GM23338 (cell line): ENCODE data around the gene EHD4. TPM values are rescaled to one million over a fixed set of nuclear protein-coding genes. Genes with fewer than 3 reads are reported as not detected.

Experiments
- ATAC-seq: fragments of 200-7000 bp; cut with Tn5 transposase; 3 replicates; pipeline ENCODE4 v1.9.1; 2020
- DNase-seq: peaks from one replicate; pipeline ENCODE4 v3.0.0-alpha.2; 2015; ENCODE audit warnings: low spot score
- H2AFZ ChIP-seq: fragments of 200-600 bp; sonication (generic); 2 replicates; pipeline ENCODE4 v1.8.0; 2016; ENCODE audit warnings: antibody characterized with exemption, mild to moderate bottlenecking, moderate library complexity
- H3F3A ChIP-seq: fragments of 200-600 bp; sonication (generic); replicated peaks from 2 replicates; pipeline ENCODE4 v1.8.0; 2017; ENCODE audit warnings: antibody characterized with exemption, mixed run types, low read depth
- H3K27ac ChIP-seq: fragments of 200-600 bp; sonication (generic); 2 replicates; pipeline ENCODE4 v1.6.1; 2016; ENCODE audit warnings: low read depth
- H3K27me3 ChIP-seq: fragments of 200-600 bp; sonication (generic); 2 replicates; pipeline ENCODE4 v1.8.0; 2016; ENCODE audit warnings: mild to moderate bottlenecking, mixed run types, moderate library complexity; ENCODE audit not compliant: insufficient read depth
- H3K36me3 ChIP-seq: fragments of 200-600 bp; sonication (generic); 2 replicates; pipeline ENCODE4 v1.8.0; 2016; ENCODE audit warnings: mild to moderate bottlenecking; ENCODE audit not compliant: insufficient read depth
- H3K4me1 ChIP-seq: fragments of 200-600 bp; sonication (generic); 2 replicates; pipeline ENCODE4 v1.8.0; 2016; ENCODE audit warnings: mild to moderate bottlenecking, moderate library complexity; ENCODE audit not compliant: insufficient read depth
- H3K4me2 ChIP-seq: fragments of 200-600 bp; sonication (generic); 2 replicates; pipeline ENCODE4 v1.7.1; 2017; ENCODE audit warnings: mixed run types
- H3K4me3 ChIP-seq: fragments of 200-600 bp; sonication (generic); 2 replicates; pipeline ENCODE4 v1.6.1; 2016; ENCODE audit warnings: mixed run types
- H3K79me2 ChIP-seq: fragments of 200-600 bp; sonication (generic); replicated peaks from 2 replicates; pipeline ENCODE4 v1.8.0; 2017; ENCODE audit warnings: mild to moderate bottlenecking; ENCODE audit not compliant: insufficient read depth
- H3K9me2 ChIP-seq: fragments of 200-600 bp; sonication (generic); 2 replicates; pipeline ENCODE4 v1.8.0; 2017; ENCODE audit not compliant: insufficient read depth
- H4K20me1 ChIP-seq: fragments of 200-600 bp; sonication (generic); replicated peaks from 2 replicates; pipeline ENCODE4 v1.8.0; 2017; ENCODE audit warnings: mild to moderate bottlenecking; ENCODE audit not compliant: insufficient read depth
- H3K27ac Mint-ChIP-seq: 2 replicates; pipeline ENCODE4 v1.8.0; 2020; ENCODE audit warnings: inconsistent platforms, mild to moderate bottlenecking, moderate library complexity, mixed read lengths
- H3K27me3 Mint-ChIP-seq: 3 replicates; pipeline ENCODE4 v1.8.0; 2022; ENCODE audit warnings: low read depth, mild to moderate bottlenecking, moderate library complexity, mixed read lengths, inconsistent platforms; ENCODE audit not compliant: insufficient read depth, poor library complexity
- H3K36me3 Mint-ChIP-seq: 3 replicates; pipeline ENCODE4 v1.8.0; 2021; ENCODE audit warnings: low read depth, mild to moderate bottlenecking, inconsistent platforms, moderate library complexity, mixed read lengths
- H3K4me1 Mint-ChIP-seq: 3 replicates; pipeline ENCODE4 v1.8.0; 2020; ENCODE audit warnings: mild to moderate bottlenecking, inconsistent platforms, mixed read lengths
- H3K4me3 Mint-ChIP-seq: 3 replicates; pipeline ENCODE4 v1.8.0; 2021; ENCODE audit warnings: moderate library complexity, mild to moderate bottlenecking, inconsistent platforms, mixed read lengths
- H3K9me3 Mint-ChIP-seq: 3 replicates; pipeline ENCODE4 v1.8.0; 2020; ENCODE audit warnings: moderate library complexity, mild to moderate bottlenecking, inconsistent platforms, mixed read lengths
- CREB1 ChIP-seq: fragments of 250-450 bp; sonication (Bioruptor Pico); IDR thresholded peaks from 2 replicates; pipeline ENCODE4 v1.5.0; 2020; ENCODE audit warnings: low read depth, mild to moderate bottlenecking, moderate library complexity
- CTCF ChIP-seq, 2 experiments: fragments of 200-600 bp in 1 of 2; sonication (generic) in 1 of 2; conservative IDR thresholded peaks; 2 replicates each; pipeline versions ENCODE4 v1.5.1 to v1.6.1; 2016 to 2017; ENCODE audit warnings: antibody characterized with exemption in 2 of 2, low read depth in 2 of 2, mild to moderate bottlenecking in 2 of 2, moderate library complexity in 1 of 2
- ETS1 ChIP-seq: IDR thresholded peaks from 2 replicates; pipeline ENCODE4 v1.6.1; 2016; ENCODE audit warnings: antibody characterized with exemption
- EZH2 ChIP-seq: fragments of 200-600 bp; sonication (generic); IDR thresholded peaks from one replicate; pipeline ENCODE4 v1.8.0; 2017; ENCODE audit warnings: antibody characterized with exemption, mild to moderate bottlenecking, low read depth; ENCODE audit not compliant: unreplicated experiment
- EZH2phosphoT487 ChIP-seq: fragments of 200-600 bp; sonication (generic); IDR thresholded peaks from one replicate; pipeline ENCODE4 v1.8.1; 2018; ENCODE audit warnings: antibody characterized with exemption; ENCODE audit not compliant: unreplicated experiment
- JUNB ChIP-seq: IDR thresholded peaks from one replicate; pipeline ENCODE4 v1.6.1; 2016; ENCODE audit warnings: antibody characterized with exemption; ENCODE audit not compliant: unreplicated experiment
- NANOG ChIP-seq: IDR thresholded peaks from 2 replicates; pipeline ENCODE4 v1.6.1; 2016; ENCODE audit warnings: antibody characterized with exemption, borderline replicate concordance
- POLR2AphosphoS5 ChIP-seq: IDR thresholded peaks from 2 replicates; pipeline ENCODE4 v1.6.1; 2016; ENCODE audit warnings: antibody characterized with exemption, low read depth
- REST ChIP-seq: IDR thresholded peaks from one replicate; pipeline ENCODE4 v1.6.1; 2018; ENCODE audit warnings: antibody characterized with exemption; ENCODE audit not compliant: unreplicated experiment
- STAT1 ChIP-seq: IDR thresholded peaks from one replicate; pipeline ENCODE4 v1.6.1; 2016; ENCODE audit warnings: antibody characterized with exemption; ENCODE audit not compliant: unreplicated experiment
- ZNF114 ChIP-seq: fragments of 250-450 bp; sonication (Bioruptor Pico); IDR thresholded peaks from 2 replicates; pipeline ENCODE4 v1.5.0; 2020; ENCODE audit warnings: mild to moderate bottlenecking, moderate library complexity
- ZNF331 ChIP-seq: fragments of 250-450 bp; sonication (Bioruptor Pico); IDR thresholded peaks from 2 replicates; pipeline ENCODE4 v1.5.0; 2020; ENCODE audit warnings: low read depth, mild to moderate bottlenecking, moderate library complexity
- ZNF462 ChIP-seq: fragments of 250-450 bp; sonication (Bioruptor Pico); IDR thresholded peaks from 2 replicates; pipeline ENCODE4 v1.5.0; 2020; ENCODE audit warnings: mild to moderate bottlenecking, moderate library complexity
- polyA plus RNA-seq: library from polyadenylated mRNA; unstranded; fragments of >200 nt; fragmentation: Nextera tagmentation; extraction: Ambion mirVana; gene quantifications from 2 replicates; pipeline ENCODE4 v1.2.1, GENCODE V29; 2016
- total RNA-seq: library from RNA; depleted of rRNA; stranded (reverse); fragments of >200 nt; shearing (Covaris generic); gene quantifications from 2 replicates; pipeline ENCODE4 v1.2.3, GENCODE V29; 2014

The EHD4 gene
- total and polyA plus RNA-seq, 2 experiments from 2014 or later = 13.0 to 31.0 TPM

GRCh38 chr15:41880156-41880877, 92.0 kb downstream of the EHD4 start:
- TF ChIP-seq CTCF (conservative IDR thresholded peaks at IDR 0.05; ENCODE audit: low read depth in 2 of 2) (no peak), STAT1 (no peak), POLR2AphosphoS5 (no peak), ZNF462 (CRISPR knock-in tag) (no peak), NANOG (no peak), ZNF331 (CRISPR knock-in tag) (no peak), ZNF114 (CRISPR knock-in tag) (no peak), ETS1 (no peak), EZH2 (no peak), REST (no peak), JUNB (no peak), CREB1 (CRISPR knock-in tag) (no peak), EZH2phosphoT487 (no peak)
- no peaks in the 10 kb centered on the region for H4K20me1 ChIP-seq
- no peaks in the 10 kb centered on the region; the same call in 2 of the 3 replicates for H3K9me3 Mint-ChIP-seq
- H3K36me3 ChIP-seq = no peaks in the 10 kb centered on the region
- no peak overlapping the region for H3K27ac Mint-ChIP-seq
- H3F3A ChIP-seq = 0 out of 2 replicates have a peak, but pooled peaks cover 4% of the 10 kb centered on the region
- H3K36me3 Mint-ChIP-seq = no peaks in the 10 kb centered on the region; the same call in 2 of the 3 replicates
- no peaks in the 10 kb centered on the region for H3K4me1 ChIP-seq
- no peak overlapping the region for H2AFZ ChIP-seq
- H3K79me2 ChIP-seq = no peaks in the 10 kb centered on the region
- ATAC-seq = no peak
- no peak overlapping the region for H3K4me2 ChIP-seq
- no peak overlapping the region for H3K27ac ChIP-seq
- peaks cover 31% of the 10 kb centered on the region for H3K27me3 ChIP-seq
- no peaks in the 10 kb centered on the region for H3K9me2 ChIP-seq
- no peak overlapping the region for H3K4me3 ChIP-seq
- peaks cover 39% of the 10 kb centered on the region for H3K27me3 Mint-ChIP-seq
- H3K4me1 Mint-ChIP-seq = peaks cover 10% of the 10 kb centered on the region
- DNase-seq = no peak
- no peak overlapping the region for H3K4me3 Mint-ChIP-seq
